Peyer's patch (tissue), 4 donors: ENCODE measurements around the gene SLCO3A1. TPM values are rescaled to one million over a fixed set of nuclear protein-coding genes. Genes with fewer than 3 reads are reported as not detected.
"Not testable (repeated sequence)": the region's sequence is repeated elsewhere in the genome, so short reads cannot be mapped to it uniquely, and the experiment has no call there.

Experiments used
- DNase-seq, 3 donors: peaks; one replicate each; pipeline ENCODE4 v3.0.0-alpha.2; 2017 to 2019
- H3K27ac ChIP-seq, 4 donors: fragments of 200-600 bp; sonication (generic); one replicate each; pipeline ENCODE4 v1.5.1; 2016 to 2019
- H3K27me3 ChIP-seq, 2 donors: fragments of 200-600 bp; sonication (generic); one replicate each; pipeline ENCODE4 v1.5.1; 2019
- H3K36me3 ChIP-seq, 3 donors: fragments of 200-600 bp; sonication (generic); one replicate each; pipeline ENCODE4 v1.5.1; 2016 to 2019
- H3K4me1 ChIP-seq, 4 donors: fragments of 200-600 bp; sonication (generic); one replicate each; pipeline ENCODE4 v1.5.1; 2016 to 2019
- H3K4me3 ChIP-seq, 4 donors: fragments of 200-600 bp; sonication (generic); 1 replicate in 3 of 4; 2 replicates in 1 of 4; pipeline ENCODE4 v1.5.1; 2016 to 2019; ENCODE audit warnings: mild to moderate bottlenecking in 1 of 4
- H3K9me3 ChIP-seq, 4 donors: fragments of 200-600 bp; sonication (generic); one replicate each; pipeline ENCODE4 v1.5.1; 2016 to 2019; ENCODE audit warnings: mild to moderate bottlenecking in 1 of 4
- POLR2A ChIP-seq, 2 donors: fragments of 450-650 bp; IDR thresholded peaks; one replicate each; pipeline ENCODE4 v1.5.1; 2017; ENCODE audit warnings: antibody characterized with exemption in 2 of 2, mild to moderate bottlenecking in 2 of 2, moderate library complexity in 2 of 2
- total RNA-seq, 4 donors: library from RNA; depleted of rRNA; stranded (reverse); fragments of >200 nt; gene quantifications; one replicate each; pipeline ENCODE4 v1.1.0, GENCODE V29; 2016
- TF ChIP-seq, protein P1 (sequence below), 6 experiments: fragments of 450-650 bp in 4 of 6; fragments of 200-600 bp in 2 of 6; sonication (generic) in 1 of 6; IDR thresholded peaks; one replicate each; pipeline ENCODE4 v1.5.1; 2017 to 2019; ENCODE audit warnings: antibody characterized with exemption in 6 of 6, mild to moderate bottlenecking in 3 of 6, moderate library complexity in 1 of 6

Gene SLCO3A1
- total RNA-seq, 4 donors from 2014 or later = 2.1 to 8.3 (median 5.0) TPM

DNA sequence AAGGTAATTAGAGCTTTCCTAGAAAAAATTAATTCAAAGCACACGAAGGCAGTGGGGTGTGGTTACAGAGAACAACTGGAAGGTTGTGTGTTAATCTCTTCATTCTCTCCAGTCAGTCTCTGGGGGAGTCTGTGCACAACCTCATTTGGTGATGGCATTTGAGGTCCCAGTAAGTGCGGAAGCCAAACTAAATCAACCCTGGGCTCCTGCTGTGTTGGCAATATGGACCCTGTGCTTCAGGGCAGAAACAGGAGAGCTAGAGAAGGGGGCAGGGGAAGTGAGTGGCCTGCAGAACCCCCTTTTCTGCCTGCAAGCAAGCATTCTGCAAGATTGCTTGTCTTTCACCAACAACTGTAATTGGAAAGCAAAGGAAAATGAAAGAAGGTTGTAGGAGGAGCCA is 344.2 kb downstream of the SLCO3A1 start:
- no peaks in the 10 kb centered on the region for H3K36me3 ChIP-seq
- H3K4me3 ChIP-seq = no peak overlapping the region
- TF ChIP-seq POLR2A (IDR thresholded peaks at IDR 0.05) = no peak
- H3K4me1 ChIP-seq = no peaks in the 10 kb centered on the region
- no peak overlapping the region for H3K27ac ChIP-seq
- DNase-seq = no peak
- no peaks in the 10 kb centered on the region for H3K9me3 ChIP-seq
- no peaks in the 10 kb centered on the region for H3K27me3 ChIP-seq

DNA sequence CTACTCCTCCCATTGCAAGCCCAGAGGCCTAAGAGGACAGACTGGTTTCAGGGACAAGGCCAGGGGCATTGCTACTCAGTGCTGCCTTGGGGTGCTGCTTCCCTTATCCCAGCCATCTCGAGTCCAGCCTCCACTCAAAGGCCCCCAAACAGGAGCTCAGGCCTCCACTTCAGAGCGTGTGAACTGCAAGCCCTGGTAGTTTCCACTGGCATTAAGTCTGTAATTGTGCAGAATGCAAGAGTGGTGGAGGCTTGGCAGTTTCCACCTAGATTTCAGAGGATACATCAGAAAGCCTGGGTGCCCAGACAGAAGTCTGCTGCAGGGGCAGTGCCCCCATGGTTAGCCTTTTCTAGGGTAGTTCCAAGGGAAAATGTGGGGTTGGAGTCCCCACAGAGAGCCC is 347.4 kb downstream of the SLCO3A1 start:
- H3K4me1 ChIP-seq = no peaks in the 10 kb centered on the region
- no peak overlapping the region for H3K4me3 ChIP-seq
- DNase-seq = no peak
- no peaks in the 10 kb centered on the region for H3K9me3 ChIP-seq
- H3K27me3 ChIP-seq = no peaks in the 10 kb centered on the region
- H3K27ac ChIP-seq = no peak overlapping the region
- TF ChIP-seq, protein P1, sequence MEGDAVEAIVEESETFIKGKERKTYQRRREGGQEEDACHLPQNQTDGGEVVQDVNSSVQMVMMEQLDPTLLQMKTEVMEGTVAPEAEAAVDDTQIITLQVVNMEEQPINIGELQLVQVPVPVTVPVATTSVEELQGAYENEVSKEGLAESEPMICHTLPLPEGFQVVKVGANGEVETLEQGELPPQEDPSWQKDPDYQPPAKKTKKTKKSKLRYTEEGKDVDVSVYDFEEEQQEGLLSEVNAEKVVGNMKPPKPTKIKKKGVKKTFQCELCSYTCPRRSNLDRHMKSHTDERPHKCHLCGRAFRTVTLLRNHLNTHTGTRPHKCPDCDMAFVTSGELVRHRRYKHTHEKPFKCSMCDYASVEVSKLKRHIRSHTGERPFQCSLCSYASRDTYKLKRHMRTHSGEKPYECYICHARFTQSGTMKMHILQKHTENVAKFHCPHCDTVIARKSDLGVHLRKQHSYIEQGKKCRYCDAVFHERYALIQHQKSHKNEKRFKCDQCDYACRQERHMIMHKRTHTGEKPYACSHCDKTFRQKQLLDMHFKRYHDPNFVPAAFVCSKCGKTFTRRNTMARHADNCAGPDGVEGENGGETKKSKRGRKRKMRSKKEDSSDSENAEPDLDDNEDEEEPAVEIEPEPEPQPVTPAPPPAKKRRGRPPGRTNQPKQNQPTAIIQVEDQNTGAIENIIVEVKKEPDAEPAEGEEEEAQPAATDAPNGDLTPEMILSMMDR (IDR thresholded peaks at IDR 0.05) = no peak
- no peak for TF ChIP-seq POLR2A (IDR thresholded peaks at IDR 0.05)
- no peaks in the 10 kb centered on the region for H3K36me3 ChIP-seq

DNA sequence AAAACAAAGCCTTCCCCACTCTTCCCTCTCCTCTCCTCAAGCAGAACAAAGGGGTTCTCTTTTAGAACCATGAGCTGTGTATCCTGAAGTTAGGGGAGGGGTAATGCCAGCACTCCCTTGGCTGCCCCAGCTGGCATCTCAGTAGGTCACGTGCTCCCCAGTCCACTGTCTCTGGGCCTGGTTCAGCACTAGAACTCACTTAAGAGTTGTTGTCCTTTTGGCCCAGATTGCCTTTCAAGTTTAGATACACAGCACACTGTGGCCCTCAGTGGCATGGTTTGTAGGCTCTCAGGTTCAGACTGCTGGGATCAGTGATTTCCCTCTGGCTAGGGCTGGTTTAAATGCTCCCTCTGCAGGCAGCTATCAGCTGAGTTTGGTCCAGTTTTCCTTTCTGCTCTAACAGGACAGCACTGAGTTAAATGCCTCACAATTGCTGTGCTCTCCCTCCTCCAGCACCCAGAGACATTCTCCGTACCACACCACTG is 351.8 kb downstream of the SLCO3A1 start:
- no peaks in the 10 kb centered on the region for H3K4me1 ChIP-seq
- no peak for DNase-seq
- H3K27me3 ChIP-seq = no peaks in the 10 kb centered on the region
- no peak for TF ChIP-seq POLR2A (IDR thresholded peaks at IDR 0.05)
- TF ChIP-seq, protein P1 (IDR thresholded peaks at IDR 0.05) = peak in 3 of 6 experiments; percentile 34 to 42 (median 37)
- no peaks in the 10 kb centered on the region for H3K36me3 ChIP-seq
- no peaks in the 10 kb centered on the region for H3K9me3 ChIP-seq
- H3K4me3 ChIP-seq = no peak overlapping the region
- H3K27ac ChIP-seq = no peak overlapping the region

DNA sequence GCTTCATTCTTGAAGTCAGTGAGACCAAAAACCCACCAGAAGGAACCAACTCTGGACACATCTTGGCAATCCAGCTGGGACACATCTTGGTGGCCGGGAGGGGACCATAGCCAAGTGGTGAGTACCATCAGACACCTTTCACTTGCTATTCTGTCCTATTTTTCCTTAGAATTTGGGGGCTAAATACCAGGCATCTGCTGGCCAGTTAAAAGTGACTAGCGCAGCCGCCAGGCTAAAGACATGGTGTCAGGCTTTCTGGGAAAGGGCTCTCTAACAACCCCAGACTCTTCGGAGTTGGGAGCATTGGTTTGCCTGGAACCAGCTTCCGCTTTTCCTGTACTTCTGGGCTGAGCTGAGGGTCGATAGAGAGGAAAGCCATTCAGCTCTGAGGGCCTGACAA is 354.1 kb downstream of the SLCO3A1 start:
- not testable (repeated sequence) for H3K36me3 ChIP-seq, H3K4me3 ChIP-seq, H3K4me1 ChIP-seq, DNase-seq, H3K27me3 ChIP-seq, H3K27ac ChIP-seq, H3K9me3 ChIP-seq
